Natural killer cell (primary cell): ENCODE data around the gene TRIM29. TPM values are rescaled to one million over a fixed set of nuclear protein-coding genes. Genes with fewer than 3 reads are reported as not detected.
A peak's percentile ranks its signal among the peaks of the same experiment; 100 is the strongest.

ENCODE experiments used
- ATAC-seq, 3 donors: fragments of 150-1000 bp in 2 of 3; fragments of 200-7000 bp in 1 of 3; cut with Tn5 transposase; 1 replicate in 1 of 3; 2 replicates in 2 of 3; pipeline ENCODE4 v1.10.0; 2021; ENCODE audit warnings: mild to moderate bottlenecking in 2 of 3, moderate library complexity in 2 of 3
- DNase-seq, 2 donors: peaks; one replicate each; pipeline versions ENCODE4 v3.0.0 to v3.0.0-alpha.2; 2013 to 2021; ENCODE audit warnings: mixed read lengths in 1 of 2
- H3K27ac ChIP-seq: one replicate; pipeline ENCODE4 v1.5.1; 2013; ENCODE audit warnings: mild to moderate bottlenecking, low read length
- H3K27me3 ChIP-seq: one replicate; pipeline ENCODE4 v1.6.1; 2013; ENCODE audit warnings: low read length; ENCODE audit not compliant: control insufficient read depth, insufficient read depth
- H3K36me3 ChIP-seq: one replicate; pipeline ENCODE4 v1.6.1; 2013; ENCODE audit warnings: low read length; ENCODE audit not compliant: control insufficient read depth, insufficient read depth
- H3K4me1 ChIP-seq: one replicate; pipeline ENCODE4 v1.6.1; 2013; ENCODE audit warnings: low read length; ENCODE audit not compliant: control insufficient read depth, insufficient read depth
- H3K4me3 ChIP-seq: one replicate; pipeline ENCODE4 v1.5.1; 2013; ENCODE audit warnings: low read length
- H3K9me3 ChIP-seq: one replicate; pipeline ENCODE4 v1.6.1; 2013; ENCODE audit warnings: low read length; ENCODE audit not compliant: control insufficient read depth, insufficient read depth
- H3K27ac Mint-ChIP-seq, 2 donors: one replicate each; pipeline ENCODE4 v1.8.0; 2022; ENCODE audit warnings: mild to moderate bottlenecking in 2 of 2, mixed read lengths in 2 of 2, moderate library complexity in 1 of 2
- H3K27me3 Mint-ChIP-seq, 2 donors: one replicate each; pipeline ENCODE4 v1.8.0; 2022; ENCODE audit warnings: low read depth in 2 of 2, mixed read lengths in 2 of 2
- H3K36me3 Mint-ChIP-seq: one replicate; pipeline ENCODE4 v1.8.0; 2022; ENCODE audit warnings: mixed read lengths
- H3K4me1 Mint-ChIP-seq, 2 donors: one replicate each; pipeline ENCODE4 v1.8.0; 2022; ENCODE audit warnings: mixed read lengths in 2 of 2
- H3K4me3 Mint-ChIP-seq: one replicate; pipeline ENCODE4 v1.8.0; 2022; ENCODE audit warnings: mild to moderate bottlenecking, moderate library complexity, mixed read lengths
- H3K9me3 Mint-ChIP-seq, 2 donors: one replicate each; pipeline ENCODE4 v1.8.0; 2022; ENCODE audit warnings: mixed read lengths in 2 of 2
- WGBS: methylation state at CpG from one replicate; pipeline ENCODE4 v1.1.7; 2013; ENCODE audit warnings: missing lambda C conversion rate; ENCODE audit not compliant: insufficient coverage; 5-methylcytosine and 5-hydroxymethylcytosine counted together
- intact Hi-C: fragments of 100-400 bp; cut with micrococcal nuclease; formaldehyde crosslinking; loops from one replicate; pipeline ENCODE4 v1.14.2; 2022
- total RNA-seq, 4 donors: library from RNA; stranded (reverse); fragments of 120-200 nt in 1 of 4; gene quantifications; one replicate each; pipeline versions ENCODE4 v1.2.3 to v1.2.4, GENCODE V29; 2013 to 2022
- TF ChIP-seq, protein P1 (sequence below): fragments of 200-600 bp; IDR thresholded peaks from one replicate; pipeline ENCODE4 v1.8.0; 2022; ENCODE audit warnings: antibody characterized with exemption

The TRIM29 gene
- total RNA-seq, 3 donors from 2014 or later (not counting 1 experiment from before 2014, with no cell fraction given), result not detected

DNA sequence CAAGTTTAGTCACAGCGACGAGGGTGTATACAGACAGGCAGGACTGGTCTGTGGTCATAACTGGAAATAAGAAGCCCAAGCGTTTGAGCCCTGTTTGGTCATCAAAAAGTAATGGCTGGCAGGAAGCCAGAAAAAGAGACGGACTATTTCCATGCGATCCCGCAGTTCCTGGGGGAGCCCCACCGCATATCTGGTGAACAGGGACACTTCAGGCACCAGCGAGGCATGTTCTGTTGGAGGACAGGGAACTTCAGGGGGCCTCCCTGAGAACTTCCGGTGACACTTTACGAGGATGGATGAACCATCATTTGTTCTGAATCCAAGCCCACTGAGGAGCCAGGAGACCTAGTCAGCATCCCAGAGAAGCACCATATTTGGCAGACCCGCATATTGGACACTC lies 29.7 kb upstream of the TRIM29 start:
- intact Hi-C loops, result no loop called here
- DNase-seq (no peak), ATAC-seq (no peak)
- H3K4me1 ChIP-seq, result peaks cover 20% of the 10 kb centered on the region
- WGBS, result 92% methylated on average over 11 of the region's 11 CpGs
- Mint-ChIP-seq H3K9me3 (peaks cover 0 to 2% of the 10 kb centered on the region in 2 donors), H3K27ac (no peak overlapping the region), H3K4me1 (peaks cover 0 to 12% of the 10 kb centered on the region in 2 donors), H3K4me3 (peak overlapping the region; percentile 58), H3K27me3 (peaks cover 58 to 64% of the 10 kb centered on the region in 2 donors), H3K36me3 (peaks cover 14% of the 10 kb centered on the region)
- no peaks in the 10 kb centered on the region for H3K9me3 ChIP-seq
- TF ChIP-seq, protein P1, sequence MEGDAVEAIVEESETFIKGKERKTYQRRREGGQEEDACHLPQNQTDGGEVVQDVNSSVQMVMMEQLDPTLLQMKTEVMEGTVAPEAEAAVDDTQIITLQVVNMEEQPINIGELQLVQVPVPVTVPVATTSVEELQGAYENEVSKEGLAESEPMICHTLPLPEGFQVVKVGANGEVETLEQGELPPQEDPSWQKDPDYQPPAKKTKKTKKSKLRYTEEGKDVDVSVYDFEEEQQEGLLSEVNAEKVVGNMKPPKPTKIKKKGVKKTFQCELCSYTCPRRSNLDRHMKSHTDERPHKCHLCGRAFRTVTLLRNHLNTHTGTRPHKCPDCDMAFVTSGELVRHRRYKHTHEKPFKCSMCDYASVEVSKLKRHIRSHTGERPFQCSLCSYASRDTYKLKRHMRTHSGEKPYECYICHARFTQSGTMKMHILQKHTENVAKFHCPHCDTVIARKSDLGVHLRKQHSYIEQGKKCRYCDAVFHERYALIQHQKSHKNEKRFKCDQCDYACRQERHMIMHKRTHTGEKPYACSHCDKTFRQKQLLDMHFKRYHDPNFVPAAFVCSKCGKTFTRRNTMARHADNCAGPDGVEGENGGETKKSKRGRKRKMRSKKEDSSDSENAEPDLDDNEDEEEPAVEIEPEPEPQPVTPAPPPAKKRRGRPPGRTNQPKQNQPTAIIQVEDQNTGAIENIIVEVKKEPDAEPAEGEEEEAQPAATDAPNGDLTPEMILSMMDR, result no peak
- H3K27ac ChIP-seq, result no peak overlapping the region
- peaks cover 20% of the 10 kb centered on the region for H3K27me3 ChIP-seq
- H3K4me3 ChIP-seq, result no peak overlapping the region
- H3K36me3 ChIP-seq, result no peaks in the 10 kb centered on the region

DNA sequence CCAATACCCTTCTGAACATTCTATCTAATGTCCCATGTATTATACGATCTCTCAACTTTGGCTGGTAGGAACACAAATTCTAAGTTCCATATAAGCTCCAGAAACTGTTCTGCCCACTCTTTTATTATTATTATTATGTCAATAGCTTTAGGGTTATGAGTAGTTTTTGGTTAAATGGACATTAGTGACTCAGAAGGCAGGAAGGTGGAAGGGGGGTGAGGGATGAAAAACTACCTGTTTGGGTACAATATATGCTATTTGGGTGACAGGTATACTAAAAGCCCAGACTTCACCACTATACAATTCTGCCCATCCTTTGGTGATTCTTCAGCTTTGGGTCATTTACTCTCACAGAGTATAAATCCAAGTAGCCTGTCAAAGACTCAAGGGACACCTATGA lies 22.5 kb upstream of the TRIM29 start:
- Mint-ChIP-seq H3K4me3 (no peak overlapping the region), H3K9me3 (peaks cover 0 to 2% of the 10 kb centered on the region in 2 donors), H3K27ac (no peak overlapping the region), H3K4me1 (no peaks in the 10 kb centered on the region), H3K27me3 (peaks cover 26 to 56% of the 10 kb centered on the region in 2 donors), H3K36me3 (peaks cover 8% of the 10 kb centered on the region)
- H3K27ac ChIP-seq, result no peak overlapping the region
- H3K27me3 ChIP-seq, result peaks cover 8% of the 10 kb centered on the region
- ATAC-seq (no peak), DNase-seq (no peak)
- H3K9me3 ChIP-seq, result no peaks in the 10 kb centered on the region
- H3K36me3 ChIP-seq, result no peaks in the 10 kb centered on the region
- TF ChIP-seq, protein P1, result no peak
- WGBS, result no CpG with 5 or more reads among the region's 1 CpG
- intact Hi-C loops, result no loop called here
- no peak overlapping the region for H3K4me3 ChIP-seq
- H3K4me1 ChIP-seq, result no peaks in the 10 kb centered on the region

DNA sequence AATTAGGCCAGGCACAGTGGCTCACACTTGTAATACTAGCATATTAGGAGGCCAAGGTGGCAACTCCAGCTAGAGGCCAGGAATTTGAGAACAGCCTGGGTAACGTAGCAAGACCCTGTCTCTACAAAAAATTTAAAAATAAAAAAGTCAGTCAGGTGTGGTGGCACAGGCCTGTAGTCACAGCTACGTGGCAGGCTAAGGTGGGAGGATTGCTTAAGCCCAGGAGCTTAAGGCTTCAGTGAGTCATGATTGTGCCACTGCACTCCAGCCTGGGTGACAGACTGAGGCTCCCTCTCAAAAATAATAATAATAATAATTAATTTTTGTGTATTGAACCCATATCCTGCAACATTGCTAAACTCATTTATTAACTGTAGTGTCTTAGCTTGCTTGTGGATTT lies 15.3 kb upstream of the TRIM29 start:
- Mint-ChIP-seq H3K36me3 (no peaks in the 10 kb centered on the region), H3K9me3 (peaks cover 0 to 3% of the 10 kb centered on the region in 2 donors), H3K4me3 (no peak overlapping the region), H3K4me1 (no peaks in the 10 kb centered on the region), H3K27ac (no peak overlapping the region), H3K27me3 (peaks cover 29 to 52% of the 10 kb centered on the region in 2 donors)
- H3K4me1 ChIP-seq, result no peaks in the 10 kb centered on the region
- H3K9me3 ChIP-seq, result no peaks in the 10 kb centered on the region
- 74% methylated on average over 2 of the region's 2 CpGs for WGBS
- TF ChIP-seq, protein P1, result no peak
- ATAC-seq (no peak), DNase-seq (no peak)
- H3K27ac ChIP-seq, result no peak overlapping the region
- peaks cover 4% of the 10 kb centered on the region for H3K27me3 ChIP-seq
- intact Hi-C loops, result no loop called here
- H3K4me3 ChIP-seq, result no peak overlapping the region
- no peaks in the 10 kb centered on the region for H3K36me3 ChIP-seq

DNA sequence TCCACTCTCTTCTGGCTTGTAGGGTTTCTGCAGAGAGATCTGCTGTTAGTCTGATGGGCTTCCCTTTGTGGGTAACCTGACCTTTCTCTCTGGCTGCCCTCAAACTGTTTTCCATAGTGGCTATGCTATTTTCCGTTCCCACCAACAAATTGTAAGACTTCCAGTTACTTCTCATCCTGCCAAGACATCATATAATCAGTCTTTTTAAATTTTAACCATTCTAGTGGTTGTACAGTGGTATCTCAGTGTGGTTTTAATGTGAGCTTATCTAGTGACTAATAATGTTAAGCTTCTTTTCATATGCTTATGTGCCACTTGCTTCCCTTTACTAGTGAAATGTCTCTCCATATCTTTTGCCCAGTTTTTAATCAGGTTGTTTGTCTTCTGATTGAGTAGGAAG lies 13.6 kb upstream of the TRIM29 start:
- DNase-seq (no peak), ATAC-seq (no peak)
- WGBS, result 80% methylated on average over 1 of the region's 1 CpG
- Histone ChIP-seq H3K4me3 (no peak overlapping the region), H3K36me3 (no peaks in the 10 kb centered on the region), H3K27me3 (peaks cover 4% of the 10 kb centered on the region), H3K9me3 (no peaks in the 10 kb centered on the region), H3K27ac (no peak overlapping the region), H3K4me1 (no peaks in the 10 kb centered on the region)
- Mint-ChIP-seq H3K9me3 (peaks cover 0 to 3% of the 10 kb centered on the region in 2 donors), H3K4me1 (no peaks in the 10 kb centered on the region), H3K4me3 (no peak overlapping the region), H3K36me3 (no peaks in the 10 kb centered on the region), H3K27ac (no peak overlapping the region), H3K27me3 (peaks cover 33 to 48% of the 10 kb centered on the region in 2 donors)
- intact Hi-C loops, result no loop called here
- TF ChIP-seq, protein P1, result no peak
